Measurements from ENCODE around the gene FAF1. TPM values are rescaled to one million over a fixed set of nuclear protein-coding genes. Genes with fewer than 3 reads are reported as not detected.

FAF1 gene
- total and polyA plus RNA-seq, 2 of the 8 experiments (the other 6 are each of a cell fraction or from before 2014, with no cell fraction given) = 10.8 to 65.9 TPM

DNA sequence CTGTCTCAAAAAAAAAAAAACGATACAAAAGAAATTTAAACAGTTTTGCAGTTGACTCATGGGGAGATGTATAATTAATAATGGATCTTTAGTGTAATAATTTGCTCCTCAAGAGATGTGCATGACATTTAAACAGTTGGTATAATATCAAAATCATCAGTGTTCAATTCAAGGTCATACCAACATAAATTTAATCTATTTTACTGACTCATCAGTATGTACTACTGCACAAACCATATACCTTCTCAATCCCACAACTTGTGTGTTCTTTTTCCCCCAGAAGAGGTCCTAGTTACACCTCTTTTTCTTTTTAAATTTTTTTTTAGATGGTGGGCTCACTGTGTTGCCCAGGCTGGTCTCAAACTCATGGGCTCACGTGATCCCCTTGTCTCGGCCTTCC is 33.6 kb upstream of the FAF1 start:
- Histone ChIP-seq H3K9me3 (ENCODE audit: insufficient read depth in 2 of 2, low read depth in 1 of 2, low read length in 1 of 2) (no peaks in the 10 kb centered on the region), H3K56ac (replicated peaks; ENCODE audit: insufficient read length, low read depth, low read length) (no peak overlapping the region), H3K79me2 (ENCODE audit: control insufficient read depth in 1 of 2, insufficient read depth in 2 of 2, low read length in 2 of 2) (no peaks in the 10 kb centered on the region), H2BK20ac (ENCODE audit: low read length) (no peak overlapping the region), H2BK12ac (ENCODE audit: low read depth, low read length) (no peak overlapping the region), H3K23ac (ENCODE audit: insufficient read length) (no peak overlapping the region), H3K4ac (replicated peaks; ENCODE audit: insufficient read length, low read depth, low read length) (no peak overlapping the region), H3K14ac (ENCODE audit: insufficient read length) (no peak overlapping the region), H3K18ac (ENCODE audit: extremely low read depth, low read length) (no peak overlapping the region), H3K9ac (replicated peaks in 1 of 4; ENCODE audit: extremely low read depth in 1 of 4, low read depth in 3 of 4, low read length in 3 of 4) (no peak overlapping the region), H3K27ac (ENCODE audit: low read depth, low read length) (no peak overlapping the region), H2AK5ac (ENCODE audit: low read depth, low read length) (no peak overlapping the region), H4K91ac (replicated peaks; ENCODE audit: insufficient read length, low read length) (no peak overlapping the region), H4K5ac (ENCODE audit: insufficient read length, low read depth, low read length) (no peak overlapping the region), H3K79me1 (ENCODE audit: low read depth, low read length) (no peaks in the 10 kb centered on the region), H3K4me3 (ENCODE audit: extremely low read depth in 1 of 4, insufficient read depth in 2 of 4, low read depth in 3 of 4, low read length in 4 of 4) (no peak overlapping the region), H3K36me3 (ENCODE audit: control insufficient read depth in 2 of 4, insufficient read depth in 4 of 4, low read length in 3 of 4) (no peaks in the 10 kb centered on the region), H4K20me1 (replicated peaks in 1 of 2; ENCODE audit: control insufficient read depth in 1 of 2, insufficient read depth in 2 of 2, low read length in 2 of 2) (no peaks in the 10 kb centered on the region), H2BK5ac (ENCODE audit: low read depth, low read length) (no peak overlapping the region), H3K23me2 (ENCODE audit: low read depth, low read length) (no peaks in the 10 kb centered on the region), H2BK15ac (ENCODE audit: low read length) (no peak overlapping the region), H3K4me1 (replicated peaks in 1 of 4; ENCODE audit: control insufficient read depth in 3 of 4, insufficient read depth in 4 of 4, low read length in 3 of 4) (no peaks in the 10 kb centered on the region), H2AFZ (ENCODE audit: low read length) (no peak overlapping the region), H2BK120ac (replicated peaks; ENCODE audit: low read depth, low read length) (no peak overlapping the region), H3K4me2 (ENCODE audit: insufficient read depth in 1 of 2, low read depth in 2 of 2, low read length in 2 of 2) (no peak overlapping the region), H4K8ac (ENCODE audit: extremely low read depth, insufficient read depth, low read length) (no peak overlapping the region), H3K27me3 (replicated peaks in 1 of 4; ENCODE audit: control insufficient read depth in 3 of 4, extremely low read depth in 1 of 4, insufficient read depth in 3 of 4, low read length in 3 of 4) (no peaks in the 10 kb centered on the region)
- TF ChIP-seq EGR1 (IDR thresholded peaks at IDR 0.05; ENCODE audit: borderline replicate concordance, low read depth, low read length) (no peak), SIRT6 (IDR thresholded peaks at IDR 0.05; ENCODE audit: low read length) (no peak), MAFK (IDR thresholded peaks at IDR 0.05; ENCODE audit: low read depth, low read length) (no peak), CBX8 (IDR thresholded peaks at IDR 0.05; ENCODE audit: borderline replicate concordance, low read depth, low read length) (no peak), SIN3A (conservative IDR thresholded peaks at IDR 0.05 in 1 of 2, IDR thresholded peaks at IDR 0.05 in 1 of 2; ENCODE audit: low read depth in 1 of 2, low read length in 2 of 2) (no peak), SAP30 (IDR thresholded peaks at IDR 0.05; ENCODE audit: insufficient read depth, insufficient replicate concordance, low read length) (no peak), POLR2A (IDR thresholded peaks at IDR 0.05; ENCODE audit: control extremely low read depth in 1 of 2, low read depth in 2 of 2, low read length in 2 of 2) (no peak), RNF2 (IDR thresholded peaks at IDR 0.05; ENCODE audit: borderline replicate concordance, low read depth, low read length, missing control alignments, poor library complexity, severe bottlenecking) (no peak)
- TF ChIP-seq, protein P1, sequence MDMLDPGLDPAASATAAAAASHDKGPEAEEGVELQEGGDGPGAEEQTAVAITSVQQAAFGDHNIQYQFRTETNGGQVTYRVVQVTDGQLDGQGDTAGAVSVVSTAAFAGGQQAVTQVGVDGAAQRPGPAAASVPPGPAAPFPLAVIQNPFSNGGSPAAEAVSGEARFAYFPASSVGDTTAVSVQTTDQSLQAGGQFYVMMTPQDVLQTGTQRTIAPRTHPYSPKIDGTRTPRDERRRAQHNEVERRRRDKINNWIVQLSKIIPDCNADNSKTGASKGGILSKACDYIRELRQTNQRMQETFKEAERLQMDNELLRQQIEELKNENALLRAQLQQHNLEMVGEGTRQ (IDR thresholded peaks at IDR 0.05; ENCODE audit: low read length) = no peak
- TF ChIP-seq, protein P2, sequence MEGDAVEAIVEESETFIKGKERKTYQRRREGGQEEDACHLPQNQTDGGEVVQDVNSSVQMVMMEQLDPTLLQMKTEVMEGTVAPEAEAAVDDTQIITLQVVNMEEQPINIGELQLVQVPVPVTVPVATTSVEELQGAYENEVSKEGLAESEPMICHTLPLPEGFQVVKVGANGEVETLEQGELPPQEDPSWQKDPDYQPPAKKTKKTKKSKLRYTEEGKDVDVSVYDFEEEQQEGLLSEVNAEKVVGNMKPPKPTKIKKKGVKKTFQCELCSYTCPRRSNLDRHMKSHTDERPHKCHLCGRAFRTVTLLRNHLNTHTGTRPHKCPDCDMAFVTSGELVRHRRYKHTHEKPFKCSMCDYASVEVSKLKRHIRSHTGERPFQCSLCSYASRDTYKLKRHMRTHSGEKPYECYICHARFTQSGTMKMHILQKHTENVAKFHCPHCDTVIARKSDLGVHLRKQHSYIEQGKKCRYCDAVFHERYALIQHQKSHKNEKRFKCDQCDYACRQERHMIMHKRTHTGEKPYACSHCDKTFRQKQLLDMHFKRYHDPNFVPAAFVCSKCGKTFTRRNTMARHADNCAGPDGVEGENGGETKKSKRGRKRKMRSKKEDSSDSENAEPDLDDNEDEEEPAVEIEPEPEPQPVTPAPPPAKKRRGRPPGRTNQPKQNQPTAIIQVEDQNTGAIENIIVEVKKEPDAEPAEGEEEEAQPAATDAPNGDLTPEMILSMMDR (IDR thresholded peaks at IDR 0.05; ENCODE audit: control extremely low read depth in 1 of 3, insufficient read depth in 1 of 3, low read depth in 1 of 3, low read length in 3 of 3) = no peak
- POLR2A ChIA-PET (ENCODE audit: partially characterized antibody) = no interaction called here
- DNase-seq (ENCODE audit: low read depth in 1 of 2, low spot score in 2 of 2) (no peak), FAIRE-seq (no peak)
- WGBS, 2 experiments (ENCODE audit: extremely low coverage in 1 of 2, insufficient coverage in 1 of 2, insufficient read length in 1 of 2, insufficient replicate concordance in 2 of 2, low coverage in 1 of 2, low lambda C conversion rate in 2 of 2, missing lambda C conversion rate in 1 of 2) = 86% methylated on average over 3 of the region's 3 CpGs; no CpG with 5 or more reads in 1 of the 2 experiments
- CTCF ChIA-PET (ENCODE audit: partially characterized antibody) = interaction anchor here (0.7 kb wide), 2 partner anchors 23 to 143 kb away, joined by 3 read pairs; no protein-coding TSS in a partner anchor

All from H1 (cell line).